H1 (cell line): Measurements from ENCODE around the gene RGS11. TPM values are rescaled to one million over a fixed set of nuclear protein-coding genes. Genes with fewer than 3 reads are reported as not detected.

Experiments
- CTCF ChIA-PET: fragments of 300-600 bp; sonication (Branson Sonifier 250); formaldehyde crosslinking; loops from one replicate; lab custom pipeline; 2021; ENCODE audit not compliant: partially characterized antibody; lab: Charles Lee
- POLR2A ChIA-PET: fragments of 300-600 bp; sonication (Branson Sonifier 250); formaldehyde crosslinking; loops from one replicate; lab custom pipeline; 2021; ENCODE audit warnings: inconsistent platforms; ENCODE audit not compliant: partially characterized antibody; lab: Charles Lee
- DNase-seq, 2 experiments: peaks; one replicate each; pipeline versions ENCODE4 v3.0.0 to v3.0.0-alpha.2; 2010 to 2022; ENCODE audit warnings: low spot score in 2 of 2, low read depth in 1 of 2, mixed read lengths in 1 of 2
- FAIRE-seq: peaks from 2 replicates; lab custom pipeline; 2011; peaks lifted over from hg19 to GRCh38; lab: Jason Lieb, UNC
- H2AFZ ChIP-seq: 2 replicates; pipeline ENCODE4 v1.8.1; 2012; ENCODE audit warnings: low read length, inconsistent platforms
- H2AK5ac ChIP-seq: 2 replicates; pipeline ENCODE4 v1.6.1; 2013; ENCODE audit warnings: low read depth, low read length
- H2BK120ac ChIP-seq: replicated peaks from 2 replicates; pipeline ENCODE3; 2013; ENCODE audit warnings: low read depth, low read length, inconsistent platforms
- H2BK12ac ChIP-seq: 2 replicates; pipeline ENCODE4 v1.6.1; 2013; ENCODE audit warnings: low read depth, low read length
- H2BK15ac ChIP-seq: 2 replicates; pipeline ENCODE4 v1.6.1; 2013; ENCODE audit warnings: low read length
- H2BK20ac ChIP-seq: 2 replicates; pipeline ENCODE4 v1.6.1; 2013; ENCODE audit warnings: low read length
- H2BK5ac ChIP-seq: 2 replicates; pipeline ENCODE4 v1.6.1; 2013; ENCODE audit warnings: low read depth, low read length
- H3K14ac ChIP-seq: 2 replicates; pipeline ENCODE4 v1.6.1; 2013; ENCODE audit warnings: inconsistent platforms; ENCODE audit not compliant: insufficient read length
- H3K18ac ChIP-seq: 2 replicates; pipeline ENCODE4 v1.6.1; 2013; ENCODE audit warnings: low read length; ENCODE audit errors: extremely low read depth
- H3K23ac ChIP-seq: 2 replicates; pipeline ENCODE4 v1.6.1; 2013; ENCODE audit warnings: inconsistent platforms; ENCODE audit not compliant: insufficient read length
- H3K23me2 ChIP-seq: 2 replicates; pipeline ENCODE4 v1.6.1; 2013; ENCODE audit warnings: low read depth, low read length
- H3K27ac ChIP-seq: 2 replicates; pipeline ENCODE4 v1.6.1; 2011; ENCODE audit warnings: low read depth, low read length, inconsistent platforms
- H3K27me3 ChIP-seq, 4 experiments: replicated peaks in 1 of 4; 1 replicate in 1 of 4; 2 replicates in 3 of 4; pipeline versions ENCODE4 v1.6.1 to v1.8.1; 2011 to 2013; ENCODE audit warnings: low read length in 3 of 4, mild to moderate bottlenecking in 3 of 4, inconsistent platforms in 2 of 4, mixed read lengths in 2 of 4, moderate library complexity in 1 of 4; ENCODE audit not compliant: control insufficient read depth in 3 of 4, insufficient read depth in 3 of 4; ENCODE audit errors: extremely low read depth in 1 of 4
- H3K36me3 ChIP-seq, 4 experiments: 2 replicates each; pipeline versions ENCODE4 v1.6.1 to v1.8.1; 2011 to 2013; ENCODE audit warnings: mild to moderate bottlenecking in 4 of 4, low read length in 3 of 4, moderate library complexity in 2 of 4, control low read depth in 1 of 4, inconsistent platforms in 1 of 4; ENCODE audit not compliant: insufficient read depth in 4 of 4, control insufficient read depth in 2 of 4
- H3K4ac ChIP-seq: replicated peaks from 2 replicates; pipeline ENCODE3; 2013; ENCODE audit warnings: low read length, low read depth, mixed read lengths, inconsistent platforms; ENCODE audit not compliant: insufficient read length
- H3K4me1 ChIP-seq, 4 experiments: replicated peaks in 1 of 4; 1 replicate in 1 of 4; 2 replicates in 3 of 4; pipeline versions ENCODE4 v1.6.1 to v1.8.1; 2011 to 2013; ENCODE audit warnings: low read length in 3 of 4, inconsistent platforms in 2 of 4, mixed read lengths in 1 of 4; ENCODE audit not compliant: insufficient read depth in 4 of 4, control insufficient read depth in 3 of 4
- H3K4me2 ChIP-seq, 2 experiments: 2 replicates each; pipeline versions ENCODE4 v1.6.1 to v1.8.1; 2011 to 2013; ENCODE audit warnings: low read depth in 2 of 2, low read length in 2 of 2, control low read depth in 1 of 2, inconsistent platforms in 1 of 2, mild to moderate bottlenecking in 1 of 2; ENCODE audit not compliant: insufficient read depth in 1 of 2
- H3K4me3 ChIP-seq, 4 experiments: fragments of 200-600, 300-600 bp in 1 of 4; sonication (generic), shearing (Covaris generic), sonication (Bioruptor Twin) in 1 of 4; 2 replicates each; pipeline versions ENCODE4 v1.5.1 to v1.8.1; 2011 to 2016; ENCODE audit warnings: low read length in 4 of 4, low read depth in 3 of 4, control low read depth in 2 of 4, inconsistent platforms in 2 of 4, mild to moderate bottlenecking in 2 of 4, mixed read lengths in 1 of 4, moderate library complexity in 1 of 4; ENCODE audit not compliant: insufficient read depth in 2 of 4; ENCODE audit errors: extremely low read depth in 1 of 4
- H3K56ac ChIP-seq: replicated peaks from 2 replicates; pipeline ENCODE3; 2013; ENCODE audit warnings: low read depth, mild to moderate bottlenecking, mixed read lengths, low read length, inconsistent platforms; ENCODE audit not compliant: insufficient read length
- H3K79me1 ChIP-seq: 2 replicates; pipeline ENCODE4 v1.6.1; 2013; ENCODE audit warnings: low read depth, low read length, control low read depth
- H3K79me2 ChIP-seq, 2 experiments: 2 replicates each; pipeline versions ENCODE4 v1.6.1 to v1.8.1; 2012 to 2013; ENCODE audit warnings: low read length in 2 of 2, mild to moderate bottlenecking in 2 of 2, inconsistent platforms in 1 of 2; ENCODE audit not compliant: insufficient read depth in 2 of 2, control insufficient read depth in 1 of 2
- H3K9ac ChIP-seq, 4 experiments: replicated peaks in 1 of 4; 1 replicate in 1 of 4; 2 replicates in 3 of 4; pipeline versions ENCODE4 v1.6.1 to v1.8.1; 2011 to 2013; ENCODE audit warnings: low read depth in 3 of 4, low read length in 3 of 4, control low read depth in 2 of 4, mild to moderate bottlenecking in 2 of 4, moderate library complexity in 2 of 4, inconsistent platforms in 1 of 4; ENCODE audit errors: extremely low read depth in 1 of 4
- H3K9me3 ChIP-seq, 2 experiments: 2 replicates each; pipeline versions ENCODE4 v1.6.1 to v1.8.1; 2012 to 2013; ENCODE audit warnings: mild to moderate bottlenecking in 2 of 2, moderate library complexity in 2 of 2, control low read depth in 1 of 2, inconsistent platforms in 1 of 2, low read depth in 1 of 2, low read length in 1 of 2, mixed read lengths in 1 of 2; ENCODE audit not compliant: insufficient read depth in 2 of 2
- H4K20me1 ChIP-seq, 2 experiments: replicated peaks in 1 of 2; 2 replicates each; pipeline versions ENCODE3 to v1.8.1; 2011 to 2013; ENCODE audit warnings: inconsistent platforms in 2 of 2, low read length in 2 of 2, mild to moderate bottlenecking in 1 of 2; ENCODE audit not compliant: insufficient read depth in 2 of 2, control insufficient read depth in 1 of 2
- H4K5ac ChIP-seq: 2 replicates; pipeline ENCODE4 v1.6.1; 2013; ENCODE audit warnings: low read length, low read depth, mixed read lengths, inconsistent platforms; ENCODE audit not compliant: insufficient read length
- H4K8ac ChIP-seq: 2 replicates; pipeline ENCODE4 v1.8.0; 2013; ENCODE audit warnings: mild to moderate bottlenecking, moderate library complexity, low read length, inconsistent platforms; ENCODE audit not compliant: insufficient read depth; ENCODE audit errors: extremely low read depth
- H4K91ac ChIP-seq: replicated peaks from 2 replicates; pipeline ENCODE3; 2013; ENCODE audit warnings: low read length, mixed read lengths, inconsistent platforms; ENCODE audit not compliant: insufficient read length
- ASH2L ChIP-seq: fragments of 200-600, 300-600 bp; sonication (generic); IDR thresholded peaks from one replicate; pipeline ENCODE4 v1.7.1; 2017; ENCODE audit warnings: low read length
- BACH1 ChIP-seq: IDR thresholded peaks from 2 replicates; pipeline ENCODE4 v1.6.1; 2012; ENCODE audit warnings: low read length, improper control_type of control experiment
- HDAC2 ChIP-seq, 2 experiments: fragments of 300-600 bp in 1 of 2; sonication (generic) in 1 of 2; IDR thresholded peaks; 2 replicates each; pipeline ENCODE4 v1.6.1; 2011 to 2012; ENCODE audit warnings: low read depth in 2 of 2, low read length in 2 of 2, mild to moderate bottlenecking in 2 of 2, moderate library complexity in 2 of 2, borderline replicate concordance in 1 of 2, inconsistent platforms in 1 of 2
- JUND ChIP-seq: IDR thresholded peaks from 2 replicates; pipeline ENCODE4 v1.6.1; 2011; ENCODE audit warnings: mild to moderate bottlenecking, improper control_type of control experiment, low read length
- KDM1A ChIP-seq: fragments of 200-600, 300-600 bp; sonication (generic); IDR thresholded peaks from 2 replicates; pipeline ENCODE4 v1.7.1; 2016; ENCODE audit warnings: mild to moderate bottlenecking, low read length, borderline replicate concordance
- MAFK ChIP-seq: IDR thresholded peaks from 2 replicates; pipeline ENCODE4 v1.6.1; 2012; ENCODE audit warnings: low read depth, mild to moderate bottlenecking, improper control_type of control experiment, low read length
- POLR2AphosphoS5 ChIP-seq: IDR thresholded peaks from 2 replicates; pipeline ENCODE4 v1.6.1; 2011; ENCODE audit warnings: low read depth, low read length
- RAD21 ChIP-seq, 2 experiments: IDR thresholded peaks in 1 of 2; conservative IDR thresholded peaks in 1 of 2; 2 replicates each; pipeline ENCODE4 v1.6.1; 2011; ENCODE audit warnings: low read depth in 2 of 2, low read length in 2 of 2, improper control_type of control experiment in 1 of 2, inconsistent platforms in 1 of 2, mild to moderate bottlenecking in 1 of 2, moderate library complexity in 1 of 2
- RXRA ChIP-seq: IDR thresholded peaks from 2 replicates; pipeline ENCODE4 v1.6.1; 2011; ENCODE audit warnings: low read depth, mild to moderate bottlenecking, low read length, moderate library complexity; ENCODE audit not compliant: insufficient read depth
- SAP30 ChIP-seq: fragments of 300-600 bp; sonication (generic); IDR thresholded peaks from 2 replicates; pipeline ENCODE4 v1.7.1; 2012; ENCODE audit warnings: low read length, moderate library complexity, mild to moderate bottlenecking, inconsistent platforms; ENCODE audit not compliant: insufficient read depth, insufficient replicate concordance
- SP2 ChIP-seq: IDR thresholded peaks from 2 replicates; pipeline ENCODE4 v1.6.1; 2012; ENCODE audit warnings: mild to moderate bottlenecking, low read length, inconsistent platforms
- TBP ChIP-seq: IDR thresholded peaks from 2 replicates; pipeline ENCODE4 v1.6.1; 2011; ENCODE audit warnings: low read depth, low read length, improper control_type of control experiment
- WGBS, 2 experiments: shearing (Covaris generic) in 1 of 2; methylation state at CpG; one replicate each; pipeline versions ENCODE4 v1.1.6 to v1.1.7; 2013 to 2015; ENCODE audit warnings: low lambda C conversion rate in 2 of 2, mixed read lengths in 2 of 2, inconsistent platforms in 1 of 2, low coverage in 1 of 2, missing lambda C conversion rate in 1 of 2; ENCODE audit not compliant: insufficient replicate concordance in 2 of 2, insufficient coverage in 1 of 2, insufficient read length in 1 of 2; ENCODE audit errors: extremely low coverage in 1 of 2, missing lambda C conversion rate in 1 of 2; 5-methylcytosine and 5-hydroxymethylcytosine counted together
- polyA plus RNA-seq, 7 experiments: library from polyadenylated mRNA; depleted of rRNA in 3 of 7; stranded (reverse) in 5 of 7; unstranded in 2 of 7; fragments of >200 nt in 5 of 7; fragments of 200-250 nt in 2 of 7; gene quantifications; 1 replicate in 5 of 7; 2 replicates in 1 of 7; 4 replicates in 1 of 7; pipeline versions ENCODE4 v1.2.1 to v1.2.3, GENCODE V29; 2011 to 2013; ENCODE audit warnings: missing spikeins in 2 of 7, mixed read lengths in 2 of 7
- total RNA-seq: library from RNA; stranded (reverse); fragmentation: NEBNext Ultra II Directional; extraction: Animal tissue kit (Norgen Biotek cat#: 25700); gene quantifications from 2 replicates; pipeline ENCODE4 v1.2.1, GENCODE V29; 2021

RGS11 gene
- total and polyA plus RNA-seq, 2 of the 8 experiments (the other 6 are each of a cell fraction or from before 2014, with no cell fraction given), result 0.84 to 1.2 TPM

- WGBS, 2 experiments, result 91% methylated on average over 10 of the region's 13 CpGs; no CpG with 5 or more reads in 1 of the 2 experiments
- no peak for FAIRE-seq
- Histone ChIP-seq H3K79me1 (no peaks in the 10 kb centered on the region), H3K56ac (no peak overlapping the region), H2AFZ (no peak overlapping the region), H3K18ac (no peak overlapping the region), H3K23me2 (no peaks in the 10 kb centered on the region), H3K27me3 (no peaks in the 10 kb centered on the region), H3K27ac (no peak overlapping the region), H4K91ac (no peak overlapping the region), H3K36me3 (peaks cover 5 to 18% (median 10%) of the 10 kb centered on the region in 4 experiments; a peak in 6 of 8 replicates), H3K4me3 (no peak overlapping the region), H3K9ac (no peak overlapping the region), H2BK20ac (no peak overlapping the region), H4K20me1 (peaks cover 0 to 12% of the 10 kb centered on the region in 2 experiments), H3K79me2 (no peaks in the 10 kb centered on the region), H3K14ac (no peak overlapping the region), H2BK120ac (no peak overlapping the region), H2BK15ac (no peak overlapping the region), H3K9me3 (no peaks in the 10 kb centered on the region), H3K23ac (no peak overlapping the region), H3K4me2 (no peak overlapping the region), H2BK12ac (no peak overlapping the region), H4K8ac (no peak overlapping the region), H3K4ac (no peak overlapping the region), H4K5ac (no peak overlapping the region), H2AK5ac (no peak overlapping the region), H2BK5ac (no peak overlapping the region; the same call in 1 of the 2 replicates), H3K4me1 (no peaks in the 10 kb centered on the region)
- ChIA-PET POLR2A (no interaction called here), CTCF (interaction anchor here (0.6 kb wide), 1 partner anchor 185 kb away, joined by 3 read pairs; no protein-coding TSS in a partner anchor)
- DNase-seq, result no peak
- TF ChIP-seq JUND (no peak), SAP30 (no peak), SP2 (no peak), RAD21 (IDR thresholded peaks at IDR 0.05 in 1 of 2, conservative IDR thresholded peaks at IDR 0.05 in 1 of 2; ENCODE audit: low read depth in 2 of 2, low read length in 2 of 2) (no peak), ASH2L (no peak), MAFK (no peak), POLR2AphosphoS5 (no peak), RXRA (no peak), HDAC2 (IDR thresholded peaks at IDR 0.05; ENCODE audit: borderline replicate concordance in 1 of 2, low read depth in 2 of 2, low read length in 2 of 2) (no peak), TBP (no peak), BACH1 (no peak), KDM1A (no peak)
These were observed 15.9 kb downstream of the RGS11 start for GRCh38 chr16:259814-260253.
